ENCODE data around the gene TET1. TPM values are rescaled to one million over a fixed set of nuclear protein-coding genes. Genes with fewer than 3 reads are reported as not detected.

The TET1 gene
- total RNA-seq, 2 donors from 2014 or later = 5.1 to 6.0 TPM

DNA sequence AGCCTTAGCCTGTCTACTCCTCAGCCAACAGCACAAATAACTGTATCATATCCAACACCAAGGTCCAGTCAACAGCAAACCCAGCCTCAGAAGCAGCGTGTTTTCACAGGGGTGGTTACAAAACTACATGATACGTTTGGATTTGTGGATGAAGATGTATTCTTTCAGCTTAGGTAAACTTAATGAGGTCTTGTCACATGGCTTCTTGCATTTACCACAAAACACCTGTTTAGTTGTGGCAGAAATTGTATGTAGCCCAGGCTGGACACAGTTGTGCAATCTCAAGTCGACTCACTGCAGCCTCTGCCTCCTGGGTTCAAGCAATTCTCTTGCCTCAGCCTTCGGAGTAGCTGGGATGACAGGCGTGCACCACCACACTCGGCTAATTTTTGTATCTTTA is 182.3 kb downstream of the TET1 start:
- TF ChIP-seq, protein P1, sequence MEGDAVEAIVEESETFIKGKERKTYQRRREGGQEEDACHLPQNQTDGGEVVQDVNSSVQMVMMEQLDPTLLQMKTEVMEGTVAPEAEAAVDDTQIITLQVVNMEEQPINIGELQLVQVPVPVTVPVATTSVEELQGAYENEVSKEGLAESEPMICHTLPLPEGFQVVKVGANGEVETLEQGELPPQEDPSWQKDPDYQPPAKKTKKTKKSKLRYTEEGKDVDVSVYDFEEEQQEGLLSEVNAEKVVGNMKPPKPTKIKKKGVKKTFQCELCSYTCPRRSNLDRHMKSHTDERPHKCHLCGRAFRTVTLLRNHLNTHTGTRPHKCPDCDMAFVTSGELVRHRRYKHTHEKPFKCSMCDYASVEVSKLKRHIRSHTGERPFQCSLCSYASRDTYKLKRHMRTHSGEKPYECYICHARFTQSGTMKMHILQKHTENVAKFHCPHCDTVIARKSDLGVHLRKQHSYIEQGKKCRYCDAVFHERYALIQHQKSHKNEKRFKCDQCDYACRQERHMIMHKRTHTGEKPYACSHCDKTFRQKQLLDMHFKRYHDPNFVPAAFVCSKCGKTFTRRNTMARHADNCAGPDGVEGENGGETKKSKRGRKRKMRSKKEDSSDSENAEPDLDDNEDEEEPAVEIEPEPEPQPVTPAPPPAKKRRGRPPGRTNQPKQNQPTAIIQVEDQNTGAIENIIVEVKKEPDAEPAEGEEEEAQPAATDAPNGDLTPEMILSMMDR (IDR thresholded peaks at IDR 0.05) = no peak
- TF ChIP-seq POLR2A (IDR thresholded peaks at IDR 0.05) (no peak), POLR2AphosphoS5 (IDR thresholded peaks at IDR 0.05) (no peak)

More for the DNA sequence above, 182.3 kb downstream of the TET1 start:
- intact Hi-C loops (cut with DNase I) = no loop called here
- Histone ChIP-seq H3K4me3 (no peak overlapping the region), H3K27me3 (replicated peaks; ENCODE audit: insufficient read depth) (no peaks in the 10 kb centered on the region), H3K9me3 (no peaks in the 10 kb centered on the region), H3K27ac (no peak overlapping the region), H3K4me1 (replicated peaks) (no peaks in the 10 kb centered on the region), H3K36me3 (peaks cover 0 to 7% of the 10 kb centered on the region in 2 donors)
- no peak for DNase-seq (ENCODE audit: low spot score)
- 74% methylated on average over 6 of the region's 6 CpGs for WGBS

Small RNA genes within 50 kb of the gene (small RNA-seq; reads per million reads assigned to genes)
- 0 reads per million in 2 donors for gene RF00019

Other genes with a start within 250 kb of the TET1 start
- 10 to 100 TPM; 29.1 to 47.5 TPM for gene HNRNPH3, start 228.3 kb upstream of the TET1 start, total RNA-seq
- gene PBLD, start 227.4 kb upstream of the TET1 start, total RNA-seq = 1 to 10 TPM; 8.6 to 8.7 TPM
- 10 to 100 TPM; 16.7 to 22.1 TPM for gene RUFY2, start 153.1 kb upstream of the TET1 start, total RNA-seq
- gene DNA2, start 88.4 kb upstream of the TET1 start, total RNA-seq = 1 to 10 TPM; 4.4 to 4.9 TPM
- 10 to 100 TPM; 44.9 to 77.4 TPM for gene SLC25A16, start 32.8 kb upstream of the TET1 start, total RNA-seq
- gene CCAR1, start 160.9 kb downstream of the TET1 start, total RNA-seq = 10 to 100 TPM; 38.1 to 73.8 TPM